Gastrocnemius medialis (tissue), 4 donors: ENCODE results near the gene GRM8.

ENCODE experiments used
- CTCF ChIP-seq, 5 experiments: fragments of 450-650 bp in 3 of 5; fragments of 200-600 bp in 2 of 5; sonication (generic) in 2 of 5; IDR thresholded peaks in 4 of 5; conservative IDR thresholded peaks in 1 of 5; 1 replicate in 4 of 5; 2 replicates in 1 of 5; pipeline ENCODE4 v1.5.1; 2016 to 2019; ENCODE audit warnings: antibody characterized with exemption in 5 of 5, mild to moderate bottlenecking in 3 of 5, moderate library complexity in 3 of 5
- POLR2A ChIP-seq, 2 donors: fragments of 450-650 bp; IDR thresholded peaks; one replicate each; pipeline ENCODE4 v1.6.1; 2017; ENCODE audit warnings: antibody characterized with exemption in 2 of 2, mild to moderate bottlenecking in 2 of 2, moderate library complexity in 2 of 2

GRCh38 chr7:127270093-127270492, 17.4 kb upstream of the GRM8 start:
- TF ChIP-seq CTCF (IDR thresholded peaks at IDR 0.05 in 4 of 5, conservative IDR thresholded peaks at IDR 0.05 in 1 of 5) (no peak), POLR2A (IDR thresholded peaks at IDR 0.05) (no peak)
